CD4-positive, alpha-beta T cell (primary cell): ENCODE data around the gene NUP210. TPM values are rescaled to one million over a fixed set of nuclear protein-coding genes. Genes with fewer than 3 reads are reported as not detected.

Source experiments
- ATAC-seq: fragments of 200-7000 bp; cut with Tn5 transposase; one replicate; pipeline ENCODE4 v1.10.0; 2022; ENCODE audit warnings: mild to moderate bottlenecking; ENCODE audit not compliant: poor library complexity
- CTCF ChIA-PET: fragments of 350-600 bp; sonication (Branson Sonifier 250); formaldehyde crosslinking; loops from one replicate; lab custom pipeline; 2021; ENCODE audit warnings: antibody characterized with exemption, inconsistent platforms; lab: Charles Lee
- POLR2A ChIA-PET: fragments of 350-600 bp; sonication (Branson Sonifier 250); formaldehyde crosslinking; loops from one replicate; lab custom pipeline; 2021; ENCODE audit warnings: antibody characterized with exemption, inconsistent platforms; lab: Charles Lee
- DNase-seq, 14 experiments: peaks; one replicate each; pipeline ENCODE4 v3.0.0-alpha.2; 2013 to 2020; ENCODE audit warnings: mixed read lengths in 2 of 14
- H3K27ac ChIP-seq, 2 donors: one replicate each; pipeline versions ENCODE4 v1.5.1 to v1.7.0; 2013; ENCODE audit warnings: low read length in 2 of 2, low read depth in 1 of 2, mild to moderate bottlenecking in 1 of 2
- H3K27me3 ChIP-seq, 2 experiments: 1 replicate in 1 of 2; 2 replicates in 1 of 2; pipeline versions ENCODE4 v1.6.1 to v1.7.0; 2013; ENCODE audit warnings: low read length in 2 of 2, control low read depth in 1 of 2, mild to moderate bottlenecking in 1 of 2, moderate library complexity in 1 of 2; ENCODE audit not compliant: insufficient read depth in 2 of 2, control insufficient read depth in 1 of 2
- H3K36me3 ChIP-seq: one replicate; pipeline ENCODE4 v1.6.1; 2013; ENCODE audit warnings: low read length, control low read depth; ENCODE audit not compliant: insufficient read depth
- H3K4me1 ChIP-seq: one replicate; pipeline ENCODE4 v1.6.1; 2013; ENCODE audit warnings: low read length, control low read depth; ENCODE audit not compliant: insufficient read depth
- H3K4me3 ChIP-seq: one replicate; pipeline ENCODE4 v1.5.1; 2013; ENCODE audit warnings: mild to moderate bottlenecking, low read length, moderate library complexity
- H3K9me3 ChIP-seq, 2 experiments: 1 replicate in 1 of 2; 2 replicates in 1 of 2; pipeline versions ENCODE4 v1.6.1 to v1.7.0; 2013; ENCODE audit warnings: low read length in 2 of 2, mild to moderate bottlenecking in 2 of 2, control low read depth in 1 of 2, moderate library complexity in 1 of 2; ENCODE audit not compliant: control insufficient read depth in 1 of 2, insufficient read depth in 1 of 2
- H3K27ac Mint-ChIP-seq: one replicate; pipeline ENCODE4 v1.8.0; 2020; ENCODE audit warnings: mixed read lengths
- H3K27me3 Mint-ChIP-seq: one replicate; pipeline ENCODE4 v1.8.0; 2021; ENCODE audit warnings: mixed read lengths
- H3K36me3 Mint-ChIP-seq: one replicate; pipeline ENCODE4 v1.8.0; 2021; ENCODE audit warnings: low read depth, mixed read lengths
- H3K4me1 Mint-ChIP-seq: one replicate; pipeline ENCODE4 v1.8.0; 2021; ENCODE audit warnings: low read depth, mixed read lengths
- H3K4me3 Mint-ChIP-seq: one replicate; pipeline ENCODE4 v1.8.0; 2020; ENCODE audit warnings: mild to moderate bottlenecking, mixed read lengths
- H3K9me3 Mint-ChIP-seq: one replicate; pipeline ENCODE4 v1.8.0; 2020; ENCODE audit warnings: mixed read lengths
- CTCF ChIP-seq: fragments of 200-600 bp; IDR thresholded peaks from one replicate; pipeline ENCODE4 v1.8.0; 2022; ENCODE audit warnings: antibody characterized with exemption, mild to moderate bottlenecking
- intact Hi-C, 2 experiments: fragments of 100-400 bp; cut with DNase I in 1 of 2; cut with micrococcal nuclease in 1 of 2; formaldehyde crosslinking; loops; one replicate each; pipeline versions ENCODE4 v1.15.1 to v1.9.0; 2023 to 2025; cut with DNase I, micrococcal nuclease
- total RNA-seq, 174 experiments: library from RNA in 2 of 174; stranded (reverse) in 2 of 174; gene quantifications; one replicate each; pipeline ENCODE4 v1.2.3 and lab custom pipeline; 2021 to 2026

The NUP210 gene
- total RNA-seq, 2 experiments from 2014 or later: 82.0 to 83.5 TPM

- Histone ChIP-seq H3K27ac (peak overlapping the region; percentile 74 to 81), H3K36me3 (no peaks in the 10 kb centered on the region), H3K9me3 (no peaks in the 10 kb centered on the region), H3K4me1 (peaks cover 81% of the 10 kb centered on the region), H3K27me3 (no peaks in the 10 kb centered on the region), H3K4me3 (peak overlapping the region; percentile 4)
- no peak for TF ChIP-seq CTCF
- intact Hi-C loops: loop anchor here in 1 of 2 experiments (2.0 kb wide), 1 partner anchor 13 kb away; no protein-coding TSS in a partner anchor
- H3K9me3 Mint-ChIP-seq: no peaks in the 10 kb centered on the region
- ChIA-PET CTCF (interaction anchor here (0.6 to 9.4 kb wide), 3 partner anchors 33 to 987 kb away, joined by 3 to 57 read pairs (median 3); partner anchors contain the start of gene SLC6A6), POLR2A (interaction anchor here (0.9 to 8.0 kb wide), 7 partner anchors 11 to 69 kb away, joined by 4 to 75 read pairs (median 9); partner anchors contain the start of gene HDAC11)
- H3K36me3 Mint-ChIP-seq: peaks cover 18% of the 10 kb centered on the region
- DNase-seq (peak in 2 of 14 experiments; percentile 35 to 44), ATAC-seq (no peak)
- peak overlapping the region; percentile 91 for H3K27ac Mint-ChIP-seq
- H3K27me3 Mint-ChIP-seq: no peaks in the 10 kb centered on the region
- H3K4me3 Mint-ChIP-seq: peak overlapping the region; percentile 93
- peaks cover 63% of the 10 kb centered on the region for H3K4me1 Mint-ChIP-seq
Observed at GRCh38 chr3:13415236-13415986, 4.7 kb downstream of the NUP210 start.

GRCh38 chr3:13414040-13414729 lies 5.9 kb downstream of the NUP210 start:
- no peaks in the 10 kb centered on the region for H3K9me3 Mint-ChIP-seq
- intact Hi-C loops: loop anchor here in 1 of 2 experiments (2.0 kb wide), 1 partner anchor 15 kb away; no protein-coding TSS in a partner anchor
- peak overlapping the region; percentile 74 to 81 for H3K27ac ChIP-seq
- peak overlapping the region; percentile 91 for H3K27ac Mint-ChIP-seq
- ChIA-PET CTCF (interaction anchor here (9.4 kb wide), 1 partner anchor 38 kb away, joined by 57 read pairs; no protein-coding TSS in a partner anchor), POLR2A (interaction anchor here (0.7 to 8.0 kb wide), 7 partner anchors 9 to 68 kb away, joined by 3 to 75 read pairs (median 6); partner anchors contain the start of gene HDAC11)
- H3K27me3 Mint-ChIP-seq: no peaks in the 10 kb centered on the region
- peaks cover 85% of the 10 kb centered on the region for H3K4me1 ChIP-seq
- H3K27me3 ChIP-seq: no peaks in the 10 kb centered on the region
- H3K4me3 ChIP-seq: peak overlapping the region; percentile 30
- peaks cover 63% of the 10 kb centered on the region for H3K4me1 Mint-ChIP-seq
- H3K36me3 Mint-ChIP-seq: peaks cover 22% of the 10 kb centered on the region
- H3K9me3 ChIP-seq: no peaks in the 10 kb centered on the region
- peak overlapping the region; percentile 93 for H3K4me3 Mint-ChIP-seq
- no peak for TF ChIP-seq CTCF
- peak; percentile 38 to 87 (median 63) for DNase-seq
- ATAC-seq: peak; percentile 91
- H3K36me3 ChIP-seq: peaks cover under 1% of the 10 kb centered on the region

- intact Hi-C loops: no loop called here
- H3K9me3 Mint-ChIP-seq: peaks cover 3% of the 10 kb centered on the region
- H3K4me1 ChIP-seq: peaks cover 77% of the 10 kb centered on the region
- ChIA-PET POLR2A (interaction anchor here (0.8 to 1.5 kb wide), 2 partner anchors 8 to 40 kb away, joined by 3 to 4 read pairs; no protein-coding TSS in a partner anchor), CTCF (interaction anchor here (1.1 kb wide), 1 partner anchor 10 kb away, joined by 3 read pairs; no protein-coding TSS in a partner anchor)
- H3K27me3 ChIP-seq: no peaks in the 10 kb centered on the region
- H3K27me3 Mint-ChIP-seq: no peaks in the 10 kb centered on the region
- DNase-seq (no peak), ATAC-seq (no peak)
- H3K4me1 Mint-ChIP-seq: peaks cover 53% of the 10 kb centered on the region
- no peak for TF ChIP-seq CTCF
- no peak overlapping the region for H3K4me3 ChIP-seq
- no peak overlapping the region for H3K27ac ChIP-seq
- no peak overlapping the region for H3K4me3 Mint-ChIP-seq
- peaks cover 11 to 14% of the 10 kb centered on the region in 2 experiments for H3K9me3 ChIP-seq
- H3K36me3 Mint-ChIP-seq: peaks cover 34% of the 10 kb centered on the region
- H3K27ac Mint-ChIP-seq: peak overlapping the region; percentile 36
- peaks cover 14% of the 10 kb centered on the region for H3K36me3 ChIP-seq
Observed at GRCh38 chr3:13411186-13411860, 8.8 kb downstream of the NUP210 start.
